OCI-LY3 (cell line): ENCODE data around the gene NUSAP1.
"Not testable (repeated sequence)": the region's sequence is repeated elsewhere in the genome, so short reads cannot be mapped to it uniquely, and the experiment has no call there.

Source experiments
- H2AFZ ChIP-seq: fragments of 200-600, 300-600 bp; shearing (Covaris generic); 2 replicates; pipeline ENCODE4 v1.6.0; 2014; ENCODE audit warnings: antibody characterized with exemption, low read depth, low read length
- H3K27ac ChIP-seq: fragments of 200-600, 300-600 bp; sonication (generic); 2 replicates; pipeline ENCODE4 v1.5.1; 2014; ENCODE audit warnings: mild to moderate bottlenecking, low read length, moderate library complexity, mixed read lengths
- H3K27me3 ChIP-seq: fragments of 200-600, 300-600 bp; sonication (generic); 2 replicates; pipeline ENCODE4 v1.6.1; 2014; ENCODE audit warnings: low read depth, low read length, mixed read lengths
- H3K36me3 ChIP-seq: fragments of 200-600, 300-600 bp; sonication (generic); replicated peaks from 2 replicates; pipeline ENCODE3; 2014; ENCODE audit warnings: low read depth, low read length, mixed read lengths
- H3K4me1 ChIP-seq: fragments of 300-600, 200-600 bp; sonication (generic); 2 replicates; pipeline ENCODE4 v1.6.1; 2014; ENCODE audit warnings: low read length, mixed read lengths
- H3K4me2 ChIP-seq: fragments of 200-600, 300-600 bp; sonication (generic); 2 replicates; pipeline ENCODE4 v1.6.1; 2014; ENCODE audit warnings: low read length, mixed read lengths
- H3K4me3 ChIP-seq: fragments of 300-600, 200-600 bp; sonication (generic); 2 replicates; pipeline ENCODE4 v1.5.1; 2014; ENCODE audit warnings: antibody characterized with exemption, mild to moderate bottlenecking, low read length, moderate library complexity
- H3K79me2 ChIP-seq: fragments of 300-600, 200-600 bp; shearing (Covaris generic); 2 replicates; pipeline ENCODE4 v1.6.1; 2014; ENCODE audit warnings: mild to moderate bottlenecking, low read length, mixed read lengths
- H3K9ac ChIP-seq: fragments of 300-600, 200-600 bp; shearing (Covaris generic); 2 replicates; pipeline ENCODE4 v1.6.0; 2014; ENCODE audit warnings: mild to moderate bottlenecking, low read length, moderate library complexity
- H3K9me3 ChIP-seq: fragments of 200-600, 300-600 bp; shearing (Covaris generic); 2 replicates; pipeline ENCODE4 v1.6.1; 2014; ENCODE audit warnings: low read length, mixed read lengths; ENCODE audit not compliant: insufficient read depth
- H4K20me1 ChIP-seq: fragments of 200-600, 300-600 bp; sonication (generic); 2 replicates; pipeline ENCODE4 v1.6.1; 2016; ENCODE audit warnings: low read length, mixed read lengths; ENCODE audit not compliant: insufficient read depth
- CTCF ChIP-seq: fragments of 200-600, 300-600 bp; sonication (generic); IDR thresholded peaks from 2 replicates; pipeline ENCODE4 v1.5.1; 2014; ENCODE audit warnings: antibody characterized with exemption, low read length, low read depth
- EZH2phosphoT487 ChIP-seq: fragments of 200-600 bp; shearing (Covaris generic); IDR thresholded peaks from 2 replicates; pipeline ENCODE4 v1.6.1; 2018; ENCODE audit warnings: antibody characterized with exemption, mixed run types, low read depth

Gene NUSAP1

GRCh38 chr15:41354371-41354770 lies 21.7 kb downstream of the NUSAP1 start:
- Histone ChIP-seq H3K27ac (no peak overlapping the region), H3K4me3 (no peak overlapping the region), H3K9ac (no peak overlapping the region), H3K4me1 (no peaks in the 10 kb centered on the region), H3K9me3 (no peaks in the 10 kb centered on the region), H3K79me2 (peaks cover 7% of the 10 kb centered on the region; the same call in 1 of the 2 replicates), H2AFZ (no peak overlapping the region), H4K20me1 (no peaks in the 10 kb centered on the region), H3K36me3 (peaks cover 69% of the 10 kb centered on the region), H3K4me2 (no peak overlapping the region), H3K27me3 (no peaks in the 10 kb centered on the region)
- TF ChIP-seq EZH2phosphoT487 (no peak), CTCF (no peak)

GRCh38 chr15:41367418-41367817 lies 34.7 kb downstream of the NUSAP1 start:
- no peak overlapping the region for H3K27ac ChIP-seq
- H3K4me2 ChIP-seq, result no peak overlapping the region
- H3K4me3 ChIP-seq, result no peak overlapping the region
- H3K9me3 ChIP-seq, result no peaks in the 10 kb centered on the region
- TF ChIP-seq CTCF (no peak), EZH2phosphoT487 (no peak)
- no peaks in the 10 kb centered on the region for H4K20me1 ChIP-seq
- no peaks in the 10 kb centered on the region for H3K4me1 ChIP-seq
- peaks cover 71% of the 10 kb centered on the region for H3K36me3 ChIP-seq
- no peak overlapping the region for H3K9ac ChIP-seq
- peaks cover 6% of the 10 kb centered on the region; the same call in 1 of the 2 replicates for H3K79me2 ChIP-seq
- no peaks in the 10 kb centered on the region for H3K27me3 ChIP-seq
- H2AFZ ChIP-seq, result no peak overlapping the region

GRCh38 chr15:41377978-41378377 lies 45.3 kb downstream of the NUSAP1 start:
- no peak for TF ChIP-seq CTCF
- TF ChIP-seq EZH2phosphoT487, result no peak
- H3K4me2 ChIP-seq, result no peak overlapping the region
- H3K9ac ChIP-seq, result no peak overlapping the region
- no peaks in the 10 kb centered on the region for H3K9me3 ChIP-seq
- H3K79me2 ChIP-seq, result no peaks in the 10 kb centered on the region
- no peaks in the 10 kb centered on the region for H4K20me1 ChIP-seq
- no peak overlapping the region for H2AFZ ChIP-seq
- H3K4me3 ChIP-seq, result no peak overlapping the region
- H3K27ac ChIP-seq, result no peak overlapping the region
- H3K4me1 ChIP-seq, result no peaks in the 10 kb centered on the region
- H3K36me3 ChIP-seq, result peaks cover 45% of the 10 kb centered on the region
- no peaks in the 10 kb centered on the region for H3K27me3 ChIP-seq

GRCh38 chr15:41383974-41384749 lies 51.5 kb downstream of the NUSAP1 start:
- H3K27ac ChIP-seq, H3K27me3 ChIP-seq, H3K4me3 ChIP-seq, H3K9me3 ChIP-seq, H3K79me2 ChIP-seq, H3K9ac ChIP-seq, H2AFZ ChIP-seq, H4K20me1 ChIP-seq, H3K4me1 ChIP-seq, H3K4me2 ChIP-seq: not testable (repeated sequence)
- peaks cover 27% of the 10 kb centered on the region for H3K36me3 ChIP-seq
